HG03175 (cell line): ENCODE results near the gene PDSS1.
"Not testable (repeated sequence)": the region's sequence is repeated elsewhere in the genome, so short reads cannot be mapped to it uniquely, and the experiment has no call there.

Source experiments
- ATAC-seq: cut with Tn5 transposase; IDR thresholded peaks from one replicate; pipeline ENCODE4 v1.9.1; 2021; ENCODE audit warnings: mild to moderate bottlenecking, moderate library complexity; ENCODE audit not compliant: unreplicated experiment

Gene PDSS1

GRCh38 chr10:26697163-26697921, at the start of gene PDSS1:
Gene PDSS1 (plus strand): TSS chr10:26697701. CDS start chr10:26697712, 11 bp downstream.
- ATAC-seq: peak; percentile 85

GRCh38 chr10:26648245-26648636, 49.3 kb upstream of the PDSS1 start:
- not testable (repeated sequence) for ATAC-seq

GRCh38 chr10:26650406-26650805, 47.1 kb upstream of the PDSS1 start:
- no peak for ATAC-seq

GRCh38 chr10:26651476-26651875, 46.0 kb upstream of the PDSS1 start:
- not testable (repeated sequence) for ATAC-seq

- ATAC-seq: no peak
Observed at GRCh38 chr10:26653004-26653403, 44.5 kb upstream of the PDSS1 start.

- ATAC-seq: no peak
Observed at GRCh38 chr10:26655746-26656145, 41.8 kb upstream of the PDSS1 start.

- ATAC-seq: no peak
Observed at GRCh38 chr10:26662864-26663263, 34.6 kb upstream of the PDSS1 start.

- no peak for ATAC-seq
Observed at GRCh38 chr10:26665080-26666048, 32.1 kb upstream of the PDSS1 start.

GRCh38 chr10:26675873-26676257, 21.6 kb upstream of the PDSS1 start:
- ATAC-seq: no peak

GRCh38 chr10:26679588-26679987, 17.9 kb upstream of the PDSS1 start:
- no peak for ATAC-seq

GRCh38 chr10:26681076-26681475, 16.4 kb upstream of the PDSS1 start:
- no peak for ATAC-seq

- not testable (repeated sequence) for ATAC-seq
Observed at GRCh38 chr10:26681971-26682370, 15.5 kb upstream of the PDSS1 start.

- no peak for ATAC-seq
Observed at GRCh38 chr10:26682931-26683330, 14.6 kb upstream of the PDSS1 start.

- peak; percentile 93 for ATAC-seq
Observed at GRCh38 chr10:26684667-26685264, 12.7 kb upstream of the PDSS1 start.

GRCh38 chr10:26685441-26685840, 12.1 kb upstream of the PDSS1 start:
- no peak for ATAC-seq

GRCh38 chr10:26689399-26689798, 8.1 kb upstream of the PDSS1 start:
- ATAC-seq: no peak

- ATAC-seq: no peak
Observed at GRCh38 chr10:26690731-26691475, 6.6 kb upstream of the PDSS1 start.

GRCh38 chr10:26694536-26694935, 3.0 kb upstream of the PDSS1 start:
- not testable (repeated sequence) for ATAC-seq

GRCh38 chr10:26696786-26697162, 727 bp upstream of the PDSS1 start:
- ATAC-seq: no peak

GRCh38 chr10:26697922-26698608, 564 bp downstream of the PDSS1 start:
- no peak for ATAC-seq
